GM18502 (cell line): ENCODE data around the gene KSR2.
"Not testable (repeated sequence)": the region's sequence is repeated elsewhere in the genome, so short reads cannot be mapped to it uniquely, and the experiment has no call there.

ENCODE experiments used
- ATAC-seq: cut with Tn5 transposase; IDR thresholded peaks from one replicate; pipeline ENCODE4 v1.9.1; 2021; ENCODE audit warnings: mild to moderate bottlenecking; ENCODE audit not compliant: unreplicated experiment, poor library complexity

KSR2 gene

DNA sequence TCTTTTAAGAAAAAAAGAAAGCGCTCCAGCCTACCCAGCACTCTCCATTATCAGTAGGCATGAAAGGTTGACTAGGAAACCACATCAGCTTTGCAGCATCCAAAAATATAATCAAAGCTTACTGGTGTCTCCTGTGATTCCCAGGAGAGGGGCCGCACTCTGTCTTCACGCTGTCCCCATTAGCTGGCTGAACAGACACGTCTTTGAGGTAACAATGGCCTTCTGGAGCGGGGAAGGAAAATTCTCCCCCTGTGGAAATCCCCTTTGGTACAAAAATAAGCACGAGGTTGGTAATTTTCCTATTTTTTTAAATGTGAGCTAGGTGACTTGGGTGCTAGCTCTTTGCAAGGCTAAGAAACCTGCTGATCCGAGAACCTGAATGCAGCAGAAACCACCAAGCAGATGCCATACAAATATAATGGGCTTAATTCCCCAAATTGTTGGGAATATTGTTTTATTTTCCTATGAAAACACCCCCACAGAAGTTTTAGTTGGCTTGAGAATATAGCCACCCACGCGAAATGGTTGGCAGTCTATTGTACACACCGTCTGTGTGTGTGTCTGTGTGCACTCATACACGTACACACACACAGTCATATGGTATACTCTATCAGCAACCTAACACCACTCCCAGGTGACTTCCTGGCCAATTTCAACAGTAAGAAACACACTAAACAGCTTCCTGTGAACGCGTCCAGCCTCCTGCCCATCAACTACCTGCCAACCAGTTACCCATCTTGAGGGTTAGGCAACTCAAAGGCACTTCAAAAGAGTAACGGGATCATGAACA is 71.2 kb downstream of the KSR2 start:
- ATAC-seq, result no peak

DNA sequence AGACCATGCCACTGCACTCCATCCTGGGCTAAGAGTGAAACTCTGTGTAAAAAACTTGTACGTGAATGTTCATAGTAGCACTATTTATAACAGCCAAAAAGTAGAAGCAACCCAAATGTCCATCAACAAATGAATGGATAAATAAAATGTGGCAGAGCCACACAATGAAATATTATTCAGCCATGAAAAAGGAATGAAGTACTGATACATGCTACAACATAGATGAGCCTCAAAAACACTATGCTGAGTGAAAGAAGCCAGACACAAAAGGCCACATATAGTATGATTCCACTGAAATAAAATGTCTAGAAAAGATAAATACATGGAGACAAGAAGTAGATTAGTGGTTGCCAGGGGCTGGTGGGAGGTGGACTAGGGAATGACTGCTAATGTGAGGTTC is 72.8 kb downstream of the KSR2 start:
- no peak for ATAC-seq

DNA sequence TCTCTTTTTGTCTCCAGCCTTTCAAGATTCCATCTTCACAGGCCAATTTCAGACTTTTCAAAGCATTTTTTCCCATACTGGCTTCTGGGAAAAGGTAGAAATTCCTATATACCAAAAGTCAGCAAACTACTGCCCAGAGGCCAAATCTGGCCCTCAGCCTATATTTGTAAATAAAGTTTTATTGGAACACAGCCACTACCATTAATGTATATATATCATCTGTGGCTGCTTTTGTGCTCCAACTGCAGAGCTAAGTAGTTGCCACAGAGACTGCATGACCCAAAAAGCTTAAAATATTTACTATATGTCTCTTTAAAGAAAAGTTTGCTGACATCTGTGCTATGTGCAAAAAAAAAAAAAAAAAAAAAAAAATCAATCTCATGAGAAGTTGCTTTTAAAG is 76.3 kb downstream of the KSR2 start:
- no peak for ATAC-seq

DNA sequence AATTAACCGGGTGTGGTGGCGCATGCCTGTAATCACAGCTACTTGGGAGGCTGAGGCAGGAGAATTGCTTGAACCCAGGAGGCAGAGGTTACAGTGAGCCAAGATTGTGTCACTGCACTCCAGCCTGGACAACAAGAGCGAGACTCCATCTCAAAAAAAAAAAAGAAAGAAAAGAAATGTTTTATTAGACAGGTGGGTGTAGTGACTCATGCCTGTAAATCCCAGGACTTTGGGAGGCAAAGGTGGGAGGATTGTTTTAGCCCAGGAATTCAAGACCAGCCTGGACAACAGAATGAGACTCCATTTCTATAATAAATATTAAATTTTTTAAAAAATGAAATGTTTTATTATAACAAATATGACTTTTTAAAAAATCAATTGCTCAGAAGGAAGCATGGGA is 77.5 kb downstream of the KSR2 start:
- ATAC-seq, result not testable (repeated sequence)

DNA sequence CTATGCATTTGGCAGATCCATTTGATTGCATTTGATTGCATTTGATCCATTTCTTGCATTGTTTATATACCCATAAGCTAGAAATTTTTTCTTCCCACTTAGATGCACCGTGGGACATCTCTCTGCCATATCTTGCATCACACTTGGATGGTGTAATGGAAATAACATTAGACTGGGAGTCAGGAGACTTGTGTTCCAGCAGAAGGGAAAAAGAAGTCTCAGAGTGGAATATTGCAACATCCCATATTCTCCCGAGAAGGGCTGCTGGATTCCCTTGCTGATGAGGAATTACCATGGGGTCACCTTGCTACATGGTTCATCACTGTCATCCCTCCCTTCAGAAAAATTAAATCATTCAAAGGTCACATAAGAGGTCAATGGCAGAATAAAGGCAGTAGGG is 78.1 kb downstream of the KSR2 start:
- no peak for ATAC-seq

DNA sequence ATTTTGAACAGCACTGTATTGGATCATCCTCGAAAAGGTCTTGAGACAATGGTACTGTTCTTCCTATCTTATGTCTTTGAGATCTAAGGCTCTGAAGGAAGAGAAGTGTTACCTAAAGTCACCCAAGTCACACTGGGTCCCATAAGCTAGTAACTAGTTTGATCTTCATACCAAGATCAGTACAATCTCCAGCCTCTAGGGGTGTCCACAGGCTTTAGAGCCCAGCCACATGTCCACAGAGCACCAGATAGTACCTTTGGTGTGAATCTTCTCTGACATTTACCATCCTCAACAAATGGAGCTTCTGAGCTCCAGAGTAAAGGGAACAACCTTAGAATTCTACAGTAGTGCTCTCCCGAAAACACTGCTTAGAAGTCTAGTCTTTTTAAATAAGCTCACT is 78.7 kb downstream of the KSR2 start:
- no peak for ATAC-seq

DNA sequence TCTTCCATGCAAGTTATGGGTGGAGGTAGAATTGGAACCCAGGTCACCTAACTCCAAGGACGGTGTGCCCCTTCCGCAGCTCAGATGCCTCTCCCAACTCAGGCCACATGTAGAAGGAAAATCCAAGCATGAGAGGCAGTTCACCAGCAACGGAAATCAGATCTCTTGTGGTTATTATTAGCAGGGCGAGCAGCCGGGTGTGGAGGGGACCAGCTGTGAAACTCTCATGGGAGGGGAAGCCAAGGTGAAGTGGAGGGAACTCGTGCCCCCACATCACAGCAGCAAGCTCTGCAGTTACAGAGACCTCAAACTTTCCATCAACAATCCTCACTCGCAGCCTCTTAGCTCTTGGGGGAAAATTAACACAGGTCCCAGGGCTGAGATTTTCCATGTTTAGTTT is 79.7 kb downstream of the KSR2 start:
- no peak for ATAC-seq

DNA sequence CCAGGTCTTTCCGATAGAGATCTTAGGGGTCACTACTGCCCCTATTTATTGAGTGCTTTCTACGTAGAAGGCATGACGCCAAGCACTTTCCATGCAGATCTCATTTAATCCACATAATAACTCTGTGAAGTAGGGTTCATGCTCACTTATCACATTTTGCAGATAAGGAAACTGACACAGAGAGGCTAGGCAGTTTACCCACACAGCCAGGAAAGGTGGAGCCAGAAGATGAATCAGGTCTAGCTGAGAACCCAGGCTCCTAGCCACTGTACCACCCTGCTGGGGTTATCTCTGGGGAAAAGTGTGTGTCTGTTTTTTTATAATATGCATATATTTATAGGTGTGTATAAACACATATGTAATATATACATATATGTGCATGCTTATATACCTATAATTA is 83.6 kb downstream of the KSR2 start:
- ATAC-seq, result no peak

DNA sequence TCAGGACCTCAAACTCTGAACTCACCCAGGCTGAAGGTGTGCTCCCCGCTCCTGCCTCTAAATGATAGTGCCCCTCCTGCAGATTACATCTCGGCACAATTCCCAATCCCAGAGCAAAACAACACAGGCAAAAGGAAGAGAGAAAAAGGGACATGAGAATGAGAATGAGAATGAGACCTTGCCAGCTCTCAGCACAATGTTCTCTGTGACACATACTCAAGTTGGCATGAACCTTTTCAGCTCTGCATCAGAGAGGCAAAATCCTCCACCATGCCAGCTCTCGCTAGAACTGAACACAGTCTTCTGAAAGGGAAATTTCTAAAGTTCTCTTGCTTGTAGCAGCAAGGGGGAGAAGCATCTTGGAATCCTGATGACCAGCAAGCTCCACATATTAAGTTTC is 84.6 kb downstream of the KSR2 start:
- ATAC-seq, result no peak

DNA sequence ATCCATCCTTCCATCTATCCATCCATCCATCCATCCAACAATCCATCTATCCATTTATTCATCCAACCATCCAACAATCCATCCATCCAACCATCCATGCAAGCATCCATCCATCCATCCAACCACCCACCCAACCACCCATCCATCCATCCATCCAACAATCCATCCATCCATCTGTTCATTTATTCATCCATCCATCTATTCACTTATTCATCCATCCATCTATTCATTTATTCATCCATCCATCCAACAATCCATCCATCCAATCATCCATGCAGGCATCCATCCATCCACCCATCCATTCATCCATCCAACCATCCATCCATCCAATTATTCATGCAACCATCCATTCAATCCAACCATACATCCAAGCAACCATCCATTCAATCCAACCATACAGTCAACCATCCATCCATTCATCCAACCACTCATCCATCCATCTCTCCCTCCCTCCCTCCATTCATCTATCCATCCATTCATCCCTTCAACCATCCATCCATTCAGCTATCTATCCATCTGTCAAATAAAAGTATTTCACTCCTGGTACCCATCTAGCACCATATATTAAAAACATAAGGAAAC is 86.1 kb downstream of the KSR2 start:
- no peak for ATAC-seq

DNA sequence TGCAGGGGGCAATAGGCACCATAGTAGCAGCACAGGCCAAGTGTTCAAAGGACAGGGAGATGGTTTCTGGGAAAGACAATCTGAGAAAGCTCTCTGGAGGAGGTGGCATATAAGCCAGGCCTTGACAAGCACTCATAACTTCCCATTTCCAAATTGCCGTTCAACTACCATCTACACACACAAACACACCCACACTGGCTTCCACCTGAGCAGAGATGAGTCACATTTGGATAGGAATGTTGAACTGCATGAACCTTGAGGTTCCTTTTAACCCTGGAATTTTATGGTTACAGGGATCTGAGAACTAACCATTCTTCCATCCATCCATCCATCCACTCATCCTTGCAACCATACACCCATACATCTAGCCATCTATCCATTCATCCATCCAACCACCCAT is 86.6 kb downstream of the KSR2 start:
- no peak for ATAC-seq

DNA sequence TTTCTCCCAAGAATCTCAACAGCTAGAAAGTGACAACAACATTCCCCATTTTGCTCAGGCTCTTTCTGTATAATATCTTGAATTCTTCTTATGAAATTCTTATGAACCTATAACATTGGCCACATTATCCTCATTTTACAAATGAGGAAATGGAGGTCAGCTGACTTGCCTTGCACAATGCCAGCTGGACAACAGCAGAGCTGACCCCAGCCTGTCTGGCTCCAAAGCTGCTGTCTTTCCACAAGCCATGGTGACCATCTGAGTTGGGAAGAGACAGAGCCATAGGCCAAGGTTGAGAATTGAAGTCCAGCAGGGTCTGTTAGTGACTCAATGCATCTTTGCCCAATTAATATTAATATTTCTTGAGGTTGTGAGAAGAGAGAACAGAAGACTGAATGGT is 87.3 kb downstream of the KSR2 start:
- ATAC-seq, result no peak

DNA sequence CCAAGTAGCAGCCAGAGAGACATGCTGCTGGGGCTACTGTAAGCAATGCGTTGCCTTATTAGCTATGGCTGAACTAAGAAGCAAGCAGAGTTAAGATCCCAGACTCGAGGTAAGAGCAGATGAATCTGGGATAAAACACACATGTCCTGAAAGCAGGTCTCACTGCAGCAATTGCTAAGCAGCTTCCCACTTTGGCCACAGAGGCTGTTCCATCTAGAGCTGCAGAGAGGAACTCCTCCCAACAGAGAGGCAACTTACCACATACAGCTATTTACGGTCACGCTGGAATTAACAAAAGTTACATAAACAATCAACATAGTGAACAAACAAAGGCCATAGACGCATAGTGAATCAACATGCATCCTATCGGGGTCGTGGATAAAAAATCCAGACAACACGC is 90.2 kb downstream of the KSR2 start:
- ATAC-seq, result no peak

DNA sequence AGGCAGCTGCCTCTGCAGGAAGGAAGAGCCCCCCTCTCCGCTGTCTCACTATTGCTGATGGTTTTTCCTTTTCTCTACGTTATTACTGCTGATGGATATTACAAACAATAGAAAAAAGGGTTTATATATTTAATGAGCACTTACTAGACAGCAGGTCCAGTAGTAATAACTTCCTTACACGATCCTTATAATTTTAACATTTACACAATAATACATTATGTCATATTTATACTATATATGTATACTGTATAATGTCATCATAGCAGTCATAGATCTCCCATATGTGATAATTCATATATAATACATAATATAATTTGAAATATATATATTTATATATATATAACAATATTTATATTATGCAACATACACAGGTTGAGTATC is 92.4 kb downstream of the KSR2 start:
- ATAC-seq, result no peak

DNA sequence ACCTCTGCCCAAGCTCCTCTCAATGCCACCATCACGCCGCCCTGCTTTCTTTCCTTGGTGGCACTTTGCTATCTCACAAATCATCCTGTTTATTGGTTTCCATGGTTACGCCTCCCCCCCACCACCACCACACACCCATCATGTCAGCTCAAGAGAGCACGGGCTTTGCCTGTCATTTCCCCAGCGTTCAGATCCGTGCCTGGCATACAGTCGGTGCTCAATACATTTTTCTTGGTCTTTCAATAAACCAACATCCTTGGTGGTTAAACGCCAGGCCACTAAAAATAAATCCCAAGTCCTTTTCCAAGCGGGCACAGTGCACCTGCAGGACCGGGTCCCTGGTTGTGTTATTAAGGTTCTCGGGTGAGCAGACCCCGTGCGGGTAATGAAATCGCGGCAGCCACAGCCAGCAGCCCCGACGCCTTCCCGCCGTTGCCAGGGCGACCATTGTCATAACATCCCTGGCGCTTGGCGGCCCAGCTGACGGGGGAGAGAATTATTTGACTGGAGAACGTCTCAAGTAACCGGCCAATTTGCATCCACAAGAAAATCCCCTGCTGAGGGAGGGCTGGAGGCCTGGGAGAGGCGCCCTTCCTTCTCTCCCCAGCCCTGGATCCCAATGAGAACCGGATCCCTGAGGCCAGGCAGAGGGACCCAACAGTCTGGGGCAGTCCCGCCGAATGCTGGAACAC is 92.9 kb downstream of the KSR2 start:
- ATAC-seq, result no peak

DNA sequence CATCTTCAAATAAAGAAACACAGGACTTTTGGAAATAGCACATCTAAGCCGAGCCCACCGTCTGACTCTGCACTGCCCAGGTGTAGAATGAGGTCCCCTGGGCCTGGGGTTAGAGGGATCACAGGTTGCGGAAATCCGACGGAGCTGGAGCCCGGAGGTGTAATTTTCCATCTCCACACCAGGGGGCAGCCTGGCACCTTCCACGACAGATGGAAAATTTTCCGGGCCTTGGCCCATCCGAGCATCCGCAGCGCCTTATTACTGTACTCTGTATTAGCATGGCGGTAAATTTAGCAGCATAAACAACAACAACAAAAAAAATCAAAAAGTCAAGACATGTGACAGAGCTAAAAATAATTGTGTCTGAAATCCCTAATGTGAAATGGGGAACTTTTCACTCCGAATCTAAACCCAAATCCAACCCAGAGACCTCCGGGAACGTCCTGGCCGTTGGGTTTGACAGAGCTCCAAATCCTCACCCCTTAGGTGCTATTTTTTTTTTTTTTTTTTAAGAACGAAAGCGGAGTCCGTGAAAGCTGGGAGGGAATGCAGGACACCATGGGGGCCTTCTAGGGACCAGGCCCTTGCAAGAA is 93.9 kb downstream of the KSR2 start:
- no peak for ATAC-seq

DNA sequence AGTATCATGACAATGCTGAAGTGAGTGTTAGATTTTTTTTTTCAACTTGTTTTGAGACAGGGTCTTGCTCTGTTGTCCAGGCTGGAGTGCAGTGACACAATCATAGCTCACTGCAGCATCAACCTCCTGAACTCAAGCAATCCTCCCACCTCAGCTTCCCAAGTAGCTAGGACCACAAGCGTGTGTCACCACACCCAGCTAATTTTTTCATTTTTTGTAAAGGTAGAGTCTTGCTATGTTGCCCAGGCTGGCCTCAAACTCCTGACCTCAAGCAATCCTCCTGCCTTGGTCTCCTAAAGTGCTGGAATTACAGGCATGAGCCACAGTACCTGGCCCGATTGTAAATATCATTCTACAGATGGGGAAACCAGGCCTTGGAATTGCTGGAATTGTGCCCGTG is 94.6 kb downstream of the KSR2 start:
- ATAC-seq, result not testable (repeated sequence)

DNA sequence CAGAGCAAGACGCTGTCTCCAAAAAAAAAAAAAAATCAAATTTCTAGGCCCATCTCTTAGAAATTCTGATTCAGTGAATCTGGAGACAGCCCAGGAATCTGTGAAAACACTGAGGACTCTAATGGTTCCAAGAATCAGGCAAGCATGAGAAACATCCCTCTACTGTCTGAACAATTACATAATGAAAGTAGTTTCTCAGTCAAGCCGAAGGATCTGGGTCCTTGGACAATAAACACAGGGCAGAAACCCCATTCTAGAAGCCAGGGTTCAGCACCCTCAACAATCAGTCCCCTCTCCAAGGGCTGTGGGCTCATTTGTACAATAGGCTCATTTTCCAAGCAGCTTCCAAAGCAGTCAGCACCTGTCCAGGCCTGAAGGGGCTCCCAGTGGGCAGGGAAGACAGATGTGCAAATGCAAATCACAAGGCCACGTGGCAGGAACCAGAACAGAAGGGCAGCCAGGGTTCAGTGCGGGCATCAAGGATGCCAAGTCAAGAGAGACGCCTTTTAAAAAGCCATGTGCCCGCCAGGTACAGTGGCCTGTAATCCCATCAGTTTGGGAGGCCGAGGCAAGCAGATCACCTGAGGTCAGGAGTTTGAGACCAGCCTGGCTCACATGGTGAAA is 96.1 kb downstream of the KSR2 start:
- ATAC-seq, result no peak

DNA sequence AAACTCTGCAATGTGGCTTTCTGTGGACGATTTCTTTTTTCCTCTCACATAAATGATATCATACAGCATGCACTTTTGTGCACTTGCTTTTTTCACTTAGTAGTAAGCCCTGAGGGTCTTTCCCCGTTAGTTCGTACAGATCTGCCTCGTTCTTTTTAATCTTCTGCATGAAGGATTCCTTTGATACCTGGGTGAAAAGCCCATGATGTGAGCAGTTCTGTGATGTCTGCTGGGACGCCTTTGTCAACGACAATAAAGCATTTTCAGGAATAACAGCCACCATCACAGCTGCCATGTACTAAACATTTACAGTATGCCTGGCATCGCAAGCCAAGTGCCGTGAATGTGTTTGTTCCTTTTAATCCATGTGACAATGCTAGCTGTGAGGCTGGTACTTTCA is 99.2 kb downstream of the KSR2 start:
- no peak for ATAC-seq

DNA sequence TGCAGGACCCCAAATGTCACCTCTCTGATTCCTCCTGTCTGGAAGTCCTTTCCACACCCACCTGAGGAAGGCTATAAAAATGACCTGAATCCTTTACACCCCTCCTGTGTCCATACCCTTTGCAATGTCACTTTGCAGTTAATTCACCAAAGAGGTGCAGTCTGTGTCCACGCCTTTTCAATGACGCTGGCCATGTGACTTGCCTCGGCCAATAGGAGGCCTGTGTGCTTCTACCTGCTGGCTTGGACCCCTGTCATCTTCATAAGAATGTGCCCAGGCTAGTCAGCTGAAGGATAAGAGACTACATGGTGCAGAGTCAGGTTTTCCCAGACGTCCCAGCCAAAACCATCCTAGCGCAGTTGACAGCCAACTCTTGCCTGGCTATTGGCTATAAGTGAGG is 101.4 kb downstream of the KSR2 start:
- no peak for ATAC-seq

DNA sequence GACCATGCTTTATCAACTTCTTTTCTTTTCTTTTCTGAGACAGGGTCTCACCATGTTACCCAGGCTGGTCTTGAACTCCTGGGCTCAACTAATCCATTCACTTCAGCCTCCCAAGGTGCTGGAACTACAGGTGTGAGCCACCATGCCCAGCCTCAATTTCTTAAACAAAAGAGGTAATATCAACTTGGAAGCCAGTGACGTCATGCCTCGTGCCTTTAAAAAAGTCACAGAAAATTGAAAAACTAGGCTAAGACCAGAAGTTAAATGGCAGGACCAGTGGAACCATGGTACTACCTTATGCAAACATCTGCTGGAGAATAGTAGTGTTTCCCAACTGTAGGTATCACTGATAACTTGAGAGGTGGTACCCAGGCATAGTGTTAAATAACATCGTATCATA is 103.3 kb downstream of the KSR2 start:
- ATAC-seq, result no peak
